Esophagus muscularis mucosa (tissue), 4 donors: ENCODE data around the gene MMP24. TPM values are rescaled to one million over a fixed set of nuclear protein-coding genes. Genes with fewer than 3 reads are reported as not detected.

Source experiments
- DNase-seq: peaks from one replicate; pipeline ENCODE4 v3.0.0-alpha.2; 2017; ENCODE audit errors: extremely low spot score
- H3K27ac ChIP-seq, 4 donors: fragments of 200-600 bp; sonication (generic); replicated peaks in 1 of 4; 1 replicate in 3 of 4; 2 replicates in 1 of 4; pipeline ENCODE4 v1.5.1; 2016 to 2019; ENCODE audit warnings: mild to moderate bottlenecking in 1 of 4
- H3K27me3 ChIP-seq, 4 donors: fragments of 200-600 bp; sonication (generic); one replicate each; pipeline versions ENCODE4 v1.5.1 to v1.6.0; 2016 to 2019
- H3K36me3 ChIP-seq, 4 donors: fragments of 200-600 bp; sonication (generic); one replicate each; pipeline ENCODE4 v1.5.1; 2016 to 2019
- H3K4me1 ChIP-seq, 4 donors: fragments of 200-600 bp; sonication (generic); one replicate each; pipeline ENCODE4 v1.5.1; 2016 to 2019
- H3K4me3 ChIP-seq, 4 donors: fragments of 200-600 bp; sonication (generic); 1 replicate in 2 of 4; 2 replicates in 2 of 4; pipeline ENCODE4 v1.5.1; 2016 to 2019; ENCODE audit warnings: mild to moderate bottlenecking in 4 of 4, moderate library complexity in 1 of 4
- H3K9me3 ChIP-seq, 4 donors: fragments of 200-600 bp; sonication (generic); 1 replicate in 3 of 4; 2 replicates in 1 of 4; pipeline ENCODE4 v1.5.1; 2016 to 2019
- EP300 ChIP-seq: sonication (generic); formaldehyde crosslinking; IDR thresholded peaks from one replicate; pipeline ENCODE4 v1.6.1; 2017; ENCODE audit warnings: antibody characterized with exemption
- POLR2A ChIP-seq: fragments of 450-650 bp; IDR thresholded peaks from one replicate; pipeline ENCODE4 v1.6.1; 2017; ENCODE audit warnings: antibody characterized with exemption, moderate library complexity, mild to moderate bottlenecking, low read depth
- POLR2AphosphoS5 ChIP-seq, 2 donors: sonication (generic); formaldehyde crosslinking; IDR thresholded peaks; one replicate each; pipeline ENCODE4 v1.6.1; 2017; ENCODE audit warnings: antibody characterized with exemption in 2 of 2
- WGBS: methylation state at CpG from one replicate; pipeline ENCODE4 v1.1.5; 2018; 5-methylcytosine and 5-hydroxymethylcytosine counted together
- intact Hi-C: fragments of 100-400 bp; cut with DNase I; formaldehyde crosslinking; loops from one replicate; pipeline ENCODE4 v1.15.1; 2023
- total RNA-seq, 4 donors: library from RNA; depleted of rRNA; stranded (reverse); fragments of >200 nt; gene quantifications; one replicate each; pipeline versions ENCODE4 v1.1.0 to v1.2.1, GENCODE V29; 2016
- TF ChIP-seq, protein P1 (sequence below), 3 experiments: fragments of 200-600 bp in 2 of 3; fragments of 450-650 bp in 1 of 3; sonication (generic) in 2 of 3; IDR thresholded peaks; one replicate each; pipeline ENCODE4 v1.5.1; 2017 to 2019; ENCODE audit warnings: antibody characterized with exemption in 3 of 3, mild to moderate bottlenecking in 2 of 3, moderate library complexity in 1 of 3

The MMP24 gene
- total RNA-seq, 4 donors from 2014 or later, result 0.83 to 4.0 (median 2.0) TPM

DNA sequence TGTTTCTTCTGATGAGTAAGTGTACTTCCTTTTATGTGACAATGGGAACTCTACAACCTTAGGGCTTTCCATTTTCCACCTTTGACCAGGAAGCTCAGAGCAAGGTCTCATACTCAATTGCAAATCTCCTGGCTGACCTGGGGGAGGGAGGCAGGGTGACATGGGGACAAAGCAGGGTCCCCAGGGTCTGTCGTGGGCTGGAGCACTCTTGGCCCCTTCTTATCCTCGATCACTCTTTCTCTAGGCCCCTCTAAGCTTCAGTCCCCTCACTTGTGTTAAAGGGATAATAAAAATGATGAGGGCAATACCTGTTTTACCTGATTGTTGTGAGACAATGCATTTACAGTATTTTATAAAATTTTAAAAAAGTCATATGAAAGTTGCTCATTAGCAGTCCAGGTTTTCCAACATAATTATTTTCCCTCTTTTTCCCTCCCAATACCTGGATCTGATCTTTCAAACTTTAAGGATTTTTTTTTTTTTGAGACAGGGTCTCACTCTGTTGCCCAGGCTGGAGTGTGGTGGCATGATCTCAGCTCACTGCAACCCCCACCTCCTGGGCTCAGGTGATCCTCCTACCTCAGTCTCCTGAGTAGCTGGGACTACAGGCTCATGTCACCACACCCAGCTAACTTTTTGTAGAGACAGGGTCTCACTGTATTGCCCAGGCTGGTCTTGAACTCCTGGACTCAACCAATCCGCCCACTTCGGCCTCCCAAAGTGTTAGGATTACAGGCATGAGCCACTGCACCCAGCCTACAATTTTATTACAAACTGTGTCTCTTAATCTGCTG lies 74.2 kb downstream of the MMP24 start:
- Histone ChIP-seq H3K27me3 (peaks cover 0 to 23% (median 0%) of the 10 kb centered on the region in 4 donors), H3K27ac (no peak overlapping the region), H3K9me3 (no peaks in the 10 kb centered on the region), H3K4me3 (no peak overlapping the region), H3K4me1 (peaks cover 0 to 32% (median 31%) of the 10 kb centered on the region in 4 donors), H3K36me3 (peaks cover 0 to 7% (median 3%) of the 10 kb centered on the region in 4 donors)
- 88% methylated on average over 4 of the region's 4 CpGs for WGBS
- TF ChIP-seq POLR2A (no peak), EP300 (no peak), POLR2AphosphoS5 (IDR thresholded peaks at IDR 0.05) (no peak)
- TF ChIP-seq, protein P1, sequence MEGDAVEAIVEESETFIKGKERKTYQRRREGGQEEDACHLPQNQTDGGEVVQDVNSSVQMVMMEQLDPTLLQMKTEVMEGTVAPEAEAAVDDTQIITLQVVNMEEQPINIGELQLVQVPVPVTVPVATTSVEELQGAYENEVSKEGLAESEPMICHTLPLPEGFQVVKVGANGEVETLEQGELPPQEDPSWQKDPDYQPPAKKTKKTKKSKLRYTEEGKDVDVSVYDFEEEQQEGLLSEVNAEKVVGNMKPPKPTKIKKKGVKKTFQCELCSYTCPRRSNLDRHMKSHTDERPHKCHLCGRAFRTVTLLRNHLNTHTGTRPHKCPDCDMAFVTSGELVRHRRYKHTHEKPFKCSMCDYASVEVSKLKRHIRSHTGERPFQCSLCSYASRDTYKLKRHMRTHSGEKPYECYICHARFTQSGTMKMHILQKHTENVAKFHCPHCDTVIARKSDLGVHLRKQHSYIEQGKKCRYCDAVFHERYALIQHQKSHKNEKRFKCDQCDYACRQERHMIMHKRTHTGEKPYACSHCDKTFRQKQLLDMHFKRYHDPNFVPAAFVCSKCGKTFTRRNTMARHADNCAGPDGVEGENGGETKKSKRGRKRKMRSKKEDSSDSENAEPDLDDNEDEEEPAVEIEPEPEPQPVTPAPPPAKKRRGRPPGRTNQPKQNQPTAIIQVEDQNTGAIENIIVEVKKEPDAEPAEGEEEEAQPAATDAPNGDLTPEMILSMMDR (IDR thresholded peaks at IDR 0.05), result no peak
- no peak for DNase-seq
- intact Hi-C loops, result no loop called here

DNA sequence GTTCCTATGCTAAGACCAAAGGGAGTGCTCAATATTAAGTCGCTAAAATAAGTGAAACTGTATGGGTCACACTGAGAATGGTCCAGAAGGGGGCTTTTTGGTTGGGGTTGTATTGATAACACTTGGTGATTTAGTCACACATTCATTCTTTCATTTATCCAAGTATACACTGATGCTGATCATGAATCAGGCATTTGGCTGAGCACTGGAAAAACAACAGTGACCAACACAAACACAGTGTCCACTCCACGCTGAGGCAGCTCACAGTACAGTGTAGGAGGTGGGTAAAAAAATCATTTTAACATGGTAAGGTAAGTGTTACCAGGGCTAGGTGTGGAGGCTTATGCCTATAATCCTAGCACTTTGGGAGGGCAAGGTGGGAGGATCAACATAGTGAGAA lies 74.9 kb downstream of the MMP24 start:
- Histone ChIP-seq H3K27me3 (peaks cover 0 to 17% (median 0%) of the 10 kb centered on the region in 4 donors), H3K4me1 (peaks cover 0 to 40% (median 38%) of the 10 kb centered on the region in 4 donors), H3K27ac (no peak overlapping the region), H3K9me3 (no peaks in the 10 kb centered on the region), H3K36me3 (peaks cover 0 to 11% (median 5%) of the 10 kb centered on the region in 4 donors), H3K4me3 (no peak overlapping the region)
- TF ChIP-seq, protein P1 (IDR thresholded peaks at IDR 0.05), result no peak
- TF ChIP-seq POLR2A, result no peak
- TF ChIP-seq POLR2AphosphoS5 (IDR thresholded peaks at IDR 0.05), result no peak
- TF ChIP-seq EP300, result no peak
- intact Hi-C loops, result no loop called here
- 96% methylated on average over 2 of the region's 2 CpGs for WGBS
- no peak for DNase-seq

DNA sequence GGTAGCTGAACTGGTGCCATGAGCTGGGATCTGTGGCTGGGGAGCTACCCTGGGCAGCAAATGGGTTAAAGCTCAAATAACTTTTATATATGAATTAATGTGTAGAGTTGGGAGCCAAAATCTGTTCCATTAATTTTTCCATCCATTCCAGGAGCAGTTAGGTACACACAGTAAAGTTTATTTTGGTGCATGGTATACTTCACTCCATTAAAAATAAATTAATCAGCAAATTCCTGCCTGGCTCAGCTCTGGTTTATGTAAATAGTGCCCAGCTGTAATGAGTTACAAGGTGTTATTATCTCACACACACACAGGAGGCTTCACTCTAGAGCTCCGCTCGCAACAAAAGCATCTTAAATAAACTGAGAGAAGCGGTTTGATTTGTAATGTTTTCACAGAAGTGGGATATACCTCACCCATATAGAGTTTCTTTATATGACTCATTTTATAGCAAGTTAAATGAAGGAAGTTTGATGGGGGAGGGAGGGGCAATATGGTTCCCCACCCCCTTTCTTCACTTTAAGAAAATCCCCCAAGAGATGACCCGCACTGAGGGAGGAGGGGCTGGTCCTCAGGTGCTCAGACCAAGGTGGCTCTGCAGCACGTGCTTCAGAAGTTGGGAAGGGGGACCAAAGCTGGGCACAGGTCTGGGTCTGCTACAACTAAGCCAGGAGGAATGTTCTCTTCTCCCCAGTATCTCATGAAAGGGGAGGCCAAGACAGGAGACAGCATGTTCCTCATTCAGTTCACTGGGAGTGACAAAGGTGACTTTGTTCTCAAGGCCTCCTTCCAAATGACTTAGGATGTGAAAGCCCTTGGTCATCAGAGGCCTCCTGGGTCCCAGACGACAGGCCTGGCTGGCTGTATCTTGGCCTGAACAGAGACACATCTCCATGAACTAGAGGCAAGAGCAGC lies 76.2 kb downstream of the MMP24 start:
- H3K36me3 ChIP-seq, result peaks cover 0 to 12% (median 5%) of the 10 kb centered on the region in 4 donors
- H3K4me3 ChIP-seq, result no peak overlapping the region
- no peak for DNase-seq
- H3K27ac ChIP-seq, result peak overlapping the region in 1 of 4 donors; percentile 22
- H3K4me1 ChIP-seq, result peaks cover 11 to 53% (median 51%) of the 10 kb centered on the region in 4 donors
- H3K27me3 ChIP-seq, result peaks cover 0 to 6% (median 0%) of the 10 kb centered on the region in 4 donors
- TF ChIP-seq POLR2A, result no peak
- no peak for TF ChIP-seq EP300
- no peak for TF ChIP-seq POLR2AphosphoS5 (IDR thresholded peaks at IDR 0.05)
- TF ChIP-seq, protein P1 (IDR thresholded peaks at IDR 0.05), result no peak
- no peaks in the 10 kb centered on the region for H3K9me3 ChIP-seq
- 56% methylated on average over 5 of the region's 6 CpGs for WGBS
- intact Hi-C loops, result no loop called here

DNA sequence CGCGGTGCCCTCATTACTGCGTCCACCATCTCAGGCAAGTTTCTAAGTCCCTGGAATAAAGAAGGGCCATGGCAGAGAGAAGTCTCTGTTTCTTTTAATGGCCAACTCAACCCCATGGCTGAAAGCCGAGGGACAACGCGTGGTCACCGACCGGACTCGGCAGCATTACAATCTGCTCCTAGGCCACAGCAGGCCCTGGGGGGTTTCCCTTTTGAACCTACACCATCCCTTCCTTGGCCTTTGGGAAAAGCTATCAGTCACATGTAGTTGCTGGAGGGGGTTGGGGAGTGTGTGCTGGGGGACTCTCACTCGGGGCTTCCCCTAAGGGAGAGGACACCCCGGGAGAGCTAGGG lies 76.9 kb downstream of the MMP24 start:
- peaks cover 17 to 59% (median 58%) of the 10 kb centered on the region in 4 donors for H3K4me1 ChIP-seq
- H3K36me3 ChIP-seq, result peaks cover 0 to 12% (median 5%) of the 10 kb centered on the region in 4 donors
- H3K27ac ChIP-seq, result peak overlapping the region in 2 of 4 donors; percentile 3 to 22
- H3K9me3 ChIP-seq, result no peaks in the 10 kb centered on the region
- WGBS, result 84% methylated on average over 11 of the region's 11 CpGs
- intact Hi-C loops, result no loop called here
- no peak for DNase-seq
- no peak overlapping the region for H3K4me3 ChIP-seq
- TF ChIP-seq, protein P1 (IDR thresholded peaks at IDR 0.05), result no peak
- TF ChIP-seq POLR2A, result no peak
- no peak for TF ChIP-seq EP300
- no peak for TF ChIP-seq POLR2AphosphoS5 (IDR thresholded peaks at IDR 0.05)
- H3K27me3 ChIP-seq, result no peaks in the 10 kb centered on the region
